SK-N-SH treated with all-trans-retinoic acid at 6 μM for 48 hours (cell line): ENCODE results near the gene PTPMT1.

Experiments used
- ATAC-seq: fragments of 200-7000 bp; cut with Tn5 transposase; 3 replicates; pipeline ENCODE4 v1.9.1; 2020; ENCODE audit warnings: mild to moderate bottlenecking, moderate library complexity
- ARNTL ChIP-seq: fragments of 450-650 bp; formaldehyde crosslinking; IDR thresholded peaks from 2 replicates; pipeline ENCODE4 v1.5.0; 2020; ENCODE audit warnings: low read depth, mild to moderate bottlenecking, moderate library complexity, borderline replicate concordance
- BACH2 ChIP-seq: fragments of 250-450 bp; sonication (Bioruptor Pico); IDR thresholded peaks from 2 replicates; pipeline ENCODE4 v1.9.0; 2021; ENCODE audit warnings: mild to moderate bottlenecking, borderline replicate concordance
- CSDC2 ChIP-seq: fragments of 250-450 bp; sonication (Bioruptor Pico); IDR thresholded peaks from 2 replicates; pipeline ENCODE4 v1.5.0; 2020; ENCODE audit warnings: mild to moderate bottlenecking, moderate library complexity
- ESRRG ChIP-seq: fragments of 250-450 bp; sonication (Bioruptor Pico); IDR thresholded peaks from 2 replicates; pipeline ENCODE4 v1.6.1; 2021; ENCODE audit warnings: mild to moderate bottlenecking
- GLIS3 ChIP-seq: fragments of 250-450 bp; sonication (Bioruptor Pico); IDR thresholded peaks from 2 replicates; pipeline ENCODE4 v1.5.0; 2020; ENCODE audit warnings: mild to moderate bottlenecking, moderate library complexity
- ISL1 ChIP-seq: fragments of 250-450 bp; sonication (Bioruptor Pico); IDR thresholded peaks from 2 replicates; pipeline ENCODE4 v2.1.2; 2022; ENCODE audit warnings: mild to moderate bottlenecking, moderate library complexity
- OSR1 ChIP-seq: fragments of 250-450 bp; sonication (Bioruptor Pico); IDR thresholded peaks from 2 replicates; pipeline ENCODE4 v1.8.0; 2022; ENCODE audit warnings: moderate library complexity, mild to moderate bottlenecking, inconsistent platforms
- PPARA ChIP-seq: fragments of 250-450 bp; sonication (Bioruptor Pico); IDR thresholded peaks from 2 replicates; pipeline ENCODE4 v1.5.0; 2020; ENCODE audit warnings: mild to moderate bottlenecking, borderline replicate concordance
- RARB ChIP-seq: fragments of 250-450 bp; sonication (Bioruptor Pico); IDR thresholded peaks from 2 replicates; pipeline ENCODE4 v1.8.0; 2021; ENCODE audit warnings: mild to moderate bottlenecking, moderate library complexity
- SNAI2 ChIP-seq: fragments of 250-450 bp; sonication (Bioruptor Pico); IDR thresholded peaks from 2 replicates; pipeline ENCODE4 v1.5.0; 2020; ENCODE audit warnings: mild to moderate bottlenecking, moderate library complexity
- TCF4 ChIP-seq: fragments of 250-450 bp; sonication (Bioruptor Pico); IDR thresholded peaks from 2 replicates; pipeline ENCODE4 v1.8.0; 2021; ENCODE audit warnings: mild to moderate bottlenecking, moderate library complexity, borderline replicate concordance
- TSHZ2 ChIP-seq: fragments of 250-450 bp; sonication (Bioruptor Pico); IDR thresholded peaks from 2 replicates; pipeline ENCODE4 v1.5.0; 2020; ENCODE audit warnings: mild to moderate bottlenecking, moderate library complexity
- ZC3H10 ChIP-seq: fragments of 250-450 bp; sonication (Bioruptor Pico); IDR thresholded peaks from 2 replicates; pipeline ENCODE4 v1.5.1; 2021; ENCODE audit warnings: mild to moderate bottlenecking, moderate library complexity
- ZFP3 ChIP-seq: fragments of 250-450 bp; sonication (Bioruptor Pico); IDR thresholded peaks from 2 replicates; pipeline ENCODE4 v1.5.0; 2020; ENCODE audit warnings: mild to moderate bottlenecking, moderate library complexity
- ZFP30 ChIP-seq: fragments of 450-650 bp; formaldehyde crosslinking; IDR thresholded peaks from 2 replicates; pipeline ENCODE4 v1.5.0; 2022; ENCODE audit warnings: mild to moderate bottlenecking, moderate library complexity
- ZNF565 ChIP-seq: fragments of 450-650 bp; formaldehyde crosslinking; conservative IDR thresholded peaks from 2 replicates; pipeline ENCODE4 v1.5.0; 2020; ENCODE audit warnings: low read depth, mild to moderate bottlenecking, moderate library complexity
- ZNF8 ChIP-seq: fragments of 450-650 bp; formaldehyde crosslinking; IDR thresholded peaks from 2 replicates; pipeline ENCODE4 v1.5.0; 2020; ENCODE audit warnings: mild to moderate bottlenecking, moderate library complexity
- TF ChIP-seq, protein P1 (sequence below): fragments of 250-450 bp; sonication (Bioruptor Pico); IDR thresholded peaks from 2 replicates; pipeline ENCODE4 v1.8.0; 2020; ENCODE audit warnings: mild to moderate bottlenecking, moderate library complexity, borderline replicate concordance

PTPMT1 gene

GRCh38 chr11:47587723-47588326, 22.4 kb downstream of the PTPMT1 start (continued):
- TF ChIP-seq ZC3H10 = no peak
- TF ChIP-seq GLIS3 (CRISPR knock-in tag) = no peak

DNA sequence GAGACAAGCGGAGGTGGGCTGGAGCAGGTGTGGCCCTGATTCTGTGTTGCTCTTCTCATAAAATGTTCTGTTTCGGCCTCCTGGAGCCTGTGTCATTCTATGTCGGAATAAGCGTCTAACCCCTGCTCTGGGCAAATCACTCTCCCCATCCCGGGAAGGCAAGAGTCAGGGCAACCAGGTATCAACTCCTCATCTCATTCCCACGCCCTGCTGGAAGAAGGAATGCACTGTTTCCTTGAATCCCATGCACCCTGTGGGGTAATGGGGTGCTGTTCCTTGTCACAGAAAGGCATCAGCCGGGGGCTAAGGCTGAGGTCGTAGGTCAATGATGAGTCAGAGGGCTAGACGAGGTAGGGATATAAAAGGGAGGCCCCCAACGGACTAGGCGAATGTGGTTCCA, 23.7 kb downstream of the PTPMT1 start:
- no peak for ATAC-seq
- TF ChIP-seq SNAI2 (CRISPR knock-in tag) (no peak), CSDC2 (no peak), ISL1 (CRISPR knock-in tag) (no peak), TSHZ2 (CRISPR knock-in tag) (no peak), ARNTL (CRISPR knock-in tag) (no peak), ZFP3 (no peak), TCF4 (CRISPR knock-in tag) (no peak), RARB (CRISPR knock-in tag) (no peak), ZFP30 (CRISPR knock-in tag) (no peak), ZNF565 (CRISPR knock-in tag) (no peak), GLIS3 (CRISPR knock-in tag) (no peak), PPARA (CRISPR knock-in tag) (no peak), BACH2 (CRISPR knock-in tag) (no peak)

DNA sequence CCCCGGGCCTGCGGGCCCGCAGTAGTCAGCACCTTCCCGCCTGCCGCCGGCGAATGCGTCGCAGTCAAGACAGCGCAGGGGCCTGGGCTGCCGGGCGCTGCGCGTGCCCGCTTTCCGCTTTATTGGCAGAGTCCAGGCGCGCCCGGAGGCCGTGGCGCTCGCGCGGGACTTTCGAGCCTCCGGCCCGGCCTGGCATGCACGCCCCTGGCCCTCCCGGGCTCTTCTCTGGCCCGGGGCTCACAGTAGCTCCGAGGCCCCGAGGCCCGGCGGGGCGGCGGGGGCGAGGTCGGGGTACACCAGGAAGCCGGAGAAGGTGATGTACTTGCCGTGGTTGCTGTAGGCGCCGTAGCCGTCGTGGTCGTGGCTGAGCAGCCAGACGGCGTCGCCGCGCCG, 24.2 kb downstream of the PTPMT1 start:
- no peak for ATAC-seq
- TF ChIP-seq ESRRG (CRISPR knock-in tag) = no peak
- TF ChIP-seq, protein P1, sequence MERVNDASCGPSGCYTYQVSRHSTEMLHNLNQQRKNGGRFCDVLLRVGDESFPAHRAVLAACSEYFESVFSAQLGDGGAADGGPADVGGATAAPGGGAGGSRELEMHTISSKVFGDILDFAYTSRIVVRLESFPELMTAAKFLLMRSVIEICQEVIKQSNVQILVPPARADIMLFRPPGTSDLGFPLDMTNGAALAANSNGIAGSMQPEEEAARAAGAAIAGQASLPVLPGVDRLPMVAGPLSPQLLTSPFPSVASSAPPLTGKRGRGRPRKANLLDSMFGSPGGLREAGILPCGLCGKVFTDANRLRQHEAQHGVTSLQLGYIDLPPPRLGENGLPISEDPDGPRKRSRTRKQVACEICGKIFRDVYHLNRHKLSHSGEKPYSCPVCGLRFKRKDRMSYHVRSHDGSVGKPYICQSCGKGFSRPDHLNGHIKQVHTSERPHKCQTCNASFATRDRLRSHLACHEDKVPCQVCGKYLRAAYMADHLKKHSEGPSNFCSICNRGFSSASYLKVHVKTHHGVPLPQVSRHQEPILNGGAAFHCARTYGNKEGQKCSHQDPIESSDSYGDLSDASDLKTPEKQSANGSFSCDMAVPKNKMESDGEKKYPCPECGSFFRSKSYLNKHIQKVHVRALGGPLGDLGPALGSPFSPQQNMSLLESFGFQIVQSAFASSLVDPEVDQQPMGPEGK = no peak
- no peak for TF ChIP-seq ZFP30 (CRISPR knock-in tag)
- no peak for TF ChIP-seq BACH2 (CRISPR knock-in tag)
- TF ChIP-seq SNAI2 (CRISPR knock-in tag) = no peak
- TF ChIP-seq GLIS3 (CRISPR knock-in tag) = no peak
- no peak for TF ChIP-seq ZNF8
- no peak for TF ChIP-seq OSR1
- no peak for TF ChIP-seq PPARA (CRISPR knock-in tag)
- no peak for TF ChIP-seq RARB (CRISPR knock-in tag)
- no peak for TF ChIP-seq ARNTL (CRISPR knock-in tag)
- TF ChIP-seq ISL1 (CRISPR knock-in tag) = no peak

DNA sequence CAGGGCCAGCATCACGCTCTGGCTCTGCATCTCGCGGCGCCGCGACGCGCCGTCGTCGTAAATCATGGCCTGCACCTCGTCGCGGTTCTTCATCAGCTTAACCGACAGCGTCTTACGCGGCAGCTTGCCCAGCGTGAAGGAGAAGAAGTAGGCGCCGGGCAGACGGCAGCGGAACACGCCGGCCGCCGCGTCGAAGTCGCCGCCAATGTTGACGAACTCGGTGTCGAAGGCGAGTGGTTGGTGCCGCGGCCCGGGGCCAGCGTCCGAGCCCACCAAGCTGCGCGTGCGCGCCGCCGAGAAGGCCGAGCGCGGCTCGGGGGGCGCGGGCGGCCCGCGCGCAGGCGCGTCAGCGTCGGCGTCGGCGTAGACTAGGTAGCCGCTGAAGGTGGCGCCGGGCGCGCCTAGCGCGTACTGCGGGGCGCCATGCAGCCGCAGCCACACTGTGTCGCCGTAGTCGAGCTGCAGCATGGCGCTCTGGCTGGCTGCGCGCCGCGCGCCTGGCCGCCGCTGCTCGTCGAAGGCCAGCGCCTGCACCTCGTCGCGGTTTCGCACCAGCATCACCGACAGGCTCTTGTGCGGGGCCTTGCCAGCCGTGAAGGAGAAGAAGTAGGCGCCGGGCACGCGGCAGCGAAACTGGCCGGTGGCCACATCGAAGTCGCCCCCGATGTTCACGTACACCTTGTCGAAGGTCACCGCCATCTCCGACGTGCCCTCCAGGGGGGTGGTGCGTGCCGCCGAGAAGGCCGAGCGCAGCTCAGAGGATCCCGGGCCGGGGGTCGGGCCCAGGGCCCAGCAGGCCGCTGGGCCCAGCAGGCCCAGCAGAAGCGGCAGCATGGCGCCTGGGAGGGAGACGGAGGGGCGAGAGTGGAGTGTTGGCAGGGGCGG, 24.8 kb downstream of the PTPMT1 start:
- no peak for ATAC-seq

More for the DNA sequence above, 24.8 kb downstream of the PTPMT1 start:
- TF ChIP-seq, protein P1 = no peak
- TF ChIP-seq ZFP3 (no peak), RARB (CRISPR knock-in tag) (no peak), CSDC2 (no peak), ZC3H10 (no peak), SNAI2 (CRISPR knock-in tag) (no peak), TSHZ2 (CRISPR knock-in tag) (no peak)
- TF ChIP-seq, all 23 proteins: peak for 0
